Liver (tissue), 3 donors: ENCODE results near the gene INTS4.

Experiments
- EGR1 ChIP-seq, 2 donors: IDR thresholded peaks; 2 replicates each; pipeline ENCODE4 v1.6.1; 2016 to 2018; ENCODE audit warnings: antibody characterized with exemption in 2 of 2, low read depth in 2 of 2
- FOXA1 ChIP-seq: IDR thresholded peaks from 2 replicates; pipeline ENCODE4 v1.6.1; 2016; ENCODE audit warnings: antibody characterized with exemption
- FOXA2 ChIP-seq: IDR thresholded peaks from 2 replicates; pipeline ENCODE4 v1.6.1; 2016; ENCODE audit warnings: antibody characterized with exemption
- GABPA ChIP-seq, 2 donors: IDR thresholded peaks in 1 of 2; conservative IDR thresholded peaks in 1 of 2; 2 replicates each; pipeline ENCODE4 v1.6.1; 2016; ENCODE audit warnings: antibody characterized with exemption in 2 of 2, mild to moderate bottlenecking in 1 of 2, moderate library complexity in 1 of 2
- HNF4A ChIP-seq, 2 donors: conservative IDR thresholded peaks; 2 replicates each; pipeline ENCODE4 v1.6.1; 2016; ENCODE audit warnings: antibody characterized with exemption in 2 of 2, mild to moderate bottlenecking in 2 of 2
- JUND ChIP-seq, 2 donors: IDR thresholded peaks; 2 replicates each; pipeline ENCODE4 v1.6.1; 2016; ENCODE audit warnings: antibody characterized with exemption in 2 of 2
- NR2F2 ChIP-seq: IDR thresholded peaks from 2 replicates; pipeline ENCODE4 v1.6.1; 2016; ENCODE audit warnings: antibody characterized with exemption
- RAD21 ChIP-seq, 2 donors: IDR thresholded peaks; 2 replicates each; pipeline ENCODE4 v1.6.1; 2016; ENCODE audit warnings: antibody characterized with exemption in 2 of 2, mild to moderate bottlenecking in 2 of 2
- RXRA ChIP-seq, 2 donors: IDR thresholded peaks; 2 replicates each; pipeline ENCODE4 v1.6.1; 2017 to 2018; ENCODE audit warnings: antibody characterized with exemption in 2 of 2, mild to moderate bottlenecking in 1 of 2
- SP1 ChIP-seq: IDR thresholded peaks from 2 replicates; pipeline ENCODE4 v1.6.1; 2018; ENCODE audit warnings: antibody characterized with exemption, mild to moderate bottlenecking
- TF ChIP-seq, protein P1 (sequence below): fragments of 150-350 bp; IDR thresholded peaks from 2 replicates; pipeline ENCODE4 v1.5.1; 2017; ENCODE audit warnings: improper control_type of control experiment, low read depth, low read length; ENCODE audit not compliant: missing input control
- TF ChIP-seq, protein P2 (sequence below): IDR thresholded peaks from 2 replicates; pipeline ENCODE4 v1.6.1; 2016; ENCODE audit warnings: antibody characterized with exemption
- TF ChIP-seq, protein P3 (sequence below): IDR thresholded peaks from 2 replicates; pipeline ENCODE4 v1.6.1; 2016; ENCODE audit warnings: antibody characterized with exemption
- donor health status: healthy.
- donor health status: healthy.

DNA sequence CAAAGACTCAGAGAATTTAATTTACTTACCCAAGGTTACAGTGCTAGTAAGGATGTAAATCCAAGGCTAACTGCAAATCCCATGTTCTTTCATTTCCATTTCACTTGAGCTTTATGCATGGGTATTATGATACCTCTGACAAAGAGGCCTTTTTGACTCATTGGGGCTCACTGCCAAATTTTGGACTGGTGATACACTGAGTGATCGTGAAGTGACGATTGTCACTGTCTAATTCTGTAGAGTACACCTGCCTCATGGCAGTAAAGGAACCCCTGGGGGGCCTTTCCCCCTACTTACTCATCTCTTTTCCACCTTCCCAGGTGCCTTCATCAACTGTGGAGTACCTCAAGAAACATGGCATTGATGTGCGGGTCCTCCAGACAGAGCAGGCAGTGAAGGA is 122.6 kb downstream of the INTS4 start:
- no peak for TF ChIP-seq JUND (IDR thresholded peaks at IDR 0.05)
- TF ChIP-seq SP1 = no peak
- TF ChIP-seq, protein P1, sequence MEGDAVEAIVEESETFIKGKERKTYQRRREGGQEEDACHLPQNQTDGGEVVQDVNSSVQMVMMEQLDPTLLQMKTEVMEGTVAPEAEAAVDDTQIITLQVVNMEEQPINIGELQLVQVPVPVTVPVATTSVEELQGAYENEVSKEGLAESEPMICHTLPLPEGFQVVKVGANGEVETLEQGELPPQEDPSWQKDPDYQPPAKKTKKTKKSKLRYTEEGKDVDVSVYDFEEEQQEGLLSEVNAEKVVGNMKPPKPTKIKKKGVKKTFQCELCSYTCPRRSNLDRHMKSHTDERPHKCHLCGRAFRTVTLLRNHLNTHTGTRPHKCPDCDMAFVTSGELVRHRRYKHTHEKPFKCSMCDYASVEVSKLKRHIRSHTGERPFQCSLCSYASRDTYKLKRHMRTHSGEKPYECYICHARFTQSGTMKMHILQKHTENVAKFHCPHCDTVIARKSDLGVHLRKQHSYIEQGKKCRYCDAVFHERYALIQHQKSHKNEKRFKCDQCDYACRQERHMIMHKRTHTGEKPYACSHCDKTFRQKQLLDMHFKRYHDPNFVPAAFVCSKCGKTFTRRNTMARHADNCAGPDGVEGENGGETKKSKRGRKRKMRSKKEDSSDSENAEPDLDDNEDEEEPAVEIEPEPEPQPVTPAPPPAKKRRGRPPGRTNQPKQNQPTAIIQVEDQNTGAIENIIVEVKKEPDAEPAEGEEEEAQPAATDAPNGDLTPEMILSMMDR = no peak
- no peak for TF ChIP-seq HNF4A (conservative IDR thresholded peaks at IDR 0.05)
- TF ChIP-seq RXRA (IDR thresholded peaks at IDR 0.05) = no peak
- TF ChIP-seq NR2F2 = no peak
- TF ChIP-seq, protein P2, sequence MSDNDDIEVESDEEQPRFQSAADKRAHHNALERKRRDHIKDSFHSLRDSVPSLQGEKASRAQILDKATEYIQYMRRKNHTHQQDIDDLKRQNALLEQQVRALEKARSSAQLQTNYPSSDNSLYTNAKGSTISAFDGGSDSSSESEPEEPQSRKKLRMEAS = no peak
- no peak for TF ChIP-seq RAD21 (IDR thresholded peaks at IDR 0.05)
- no peak for TF ChIP-seq FOXA1
- no peak for TF ChIP-seq FOXA2
- no peak for TF ChIP-seq EGR1 (IDR thresholded peaks at IDR 0.05; ENCODE audit: low read depth in 2 of 2)
- TF ChIP-seq, protein P3, sequence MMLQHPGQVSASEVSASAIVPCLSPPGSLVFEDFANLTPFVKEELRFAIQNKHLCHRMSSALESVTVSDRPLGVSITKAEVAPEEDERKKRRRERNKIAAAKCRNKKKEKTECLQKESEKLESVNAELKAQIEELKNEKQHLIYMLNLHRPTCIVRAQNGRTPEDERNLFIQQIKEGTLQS = no peak
- TF ChIP-seq GABPA (IDR thresholded peaks at IDR 0.05 in 1 of 2, conservative IDR thresholded peaks at IDR 0.05 in 1 of 2) = no peak
